K562 (cell line): ENCODE measurements around the gene BMP8B.

Source experiments
- ASH1L ChIP-seq: fragments of 450-650 bp; IDR thresholded peaks from 2 replicates; pipeline ENCODE4 v1.6.1; 2018; ENCODE audit warnings: borderline replicate concordance, mild to moderate bottlenecking, low read depth; ENCODE audit not compliant: partially characterized antibody
- CCNT2 ChIP-seq: IDR thresholded peaks from 2 replicates; pipeline ENCODE4 v1.6.1; 2011; ENCODE audit warnings: borderline replicate concordance, low read depth, mild to moderate bottlenecking, moderate library complexity, mixed read lengths, low read length; ENCODE audit not compliant: insufficient read length; ENCODE audit errors: extremely low read depth
- ELK1 ChIP-seq: sonication (generic); formaldehyde crosslinking; IDR thresholded peaks from 2 replicates; pipeline ENCODE4 v1.8.1; 2022; ENCODE audit warnings: missing genetic modification reagents
- FOXK1 ChIP-seq: sonication (generic); formaldehyde crosslinking; IDR thresholded peaks from 2 replicates; pipeline ENCODE4 v1.8.0; 2022; ENCODE audit warnings: missing genetic modification reagents, mild to moderate bottlenecking, borderline replicate concordance
- L3MBTL2 ChIP-seq: fragments of 450-650 bp; IDR thresholded peaks from 2 replicates; pipeline ENCODE4 v1.6.1; 2016; ENCODE audit warnings: mild to moderate bottlenecking, moderate library complexity
- MAFK ChIP-seq: IDR thresholded peaks from 2 replicates; pipeline ENCODE4 v1.6.1; 2011; ENCODE audit warnings: low read length, improper control_type of control experiment
- NELFE ChIP-seq: IDR thresholded peaks from 2 replicates; pipeline ENCODE4 v1.6.1; 2011; ENCODE audit warnings: mild to moderate bottlenecking; ENCODE audit not compliant: insufficient read depth, insufficient read length
- NFE2 ChIP-seq: IDR thresholded peaks from 2 replicates; pipeline ENCODE4 v1.6.1; 2014; ENCODE audit warnings: antibody characterized with exemption, low read depth
- POLR2A ChIP-seq: fragments of 450-650 bp; conservative IDR thresholded peaks from 2 replicates; pipeline ENCODE4 v1.6.1; 2016
- SMAD3 ChIP-seq: fragments of 450-650 bp; formaldehyde crosslinking; conservative IDR thresholded peaks from 2 replicates; pipeline ENCODE4 v1.4.0; 2020; ENCODE audit warnings: mild to moderate bottlenecking
- SMC3 ChIP-seq: conservative IDR thresholded peaks from 2 replicates; pipeline ENCODE4 v1.6.1; 2011; ENCODE audit warnings: low read depth, low read length, improper control_type of control experiment; ENCODE audit not compliant: insufficient read depth
- TEAD4 ChIP-seq, 2 experiments: sonication (generic) in 1 of 2; formaldehyde crosslinking in 1 of 2; IDR thresholded peaks; 2 replicates each; pipeline versions ENCODE4 v1.6.1 to v1.8.0; 2012 to 2022; ENCODE audit warnings: borderline replicate concordance in 1 of 2, inconsistent platforms in 1 of 2, low read length in 1 of 2, mild to moderate bottlenecking in 1 of 2, missing genetic modification reagents in 1 of 2
- ZBTB12 ChIP-seq: fragments of 250-450 bp; sonication (Bioruptor Pico); IDR thresholded peaks from 2 replicates; pipeline ENCODE4 v1.4.0; 2020
- TF ChIP-seq, protein P1 (sequence below), 3 experiments: IDR thresholded peaks in 2 of 3; conservative IDR thresholded peaks in 1 of 3; 2 replicates each; pipeline ENCODE4 v1.5.1; 2011 to 2012; ENCODE audit warnings: low read length in 3 of 3, mild to moderate bottlenecking in 3 of 3, control low read depth in 2 of 3, improper control_type of control experiment in 1 of 3, inconsistent platforms in 1 of 3, low read depth in 1 of 3, mixed read lengths in 1 of 3, moderate library complexity in 1 of 3; ENCODE audit not compliant: insufficient read depth in 2 of 3

DNA sequence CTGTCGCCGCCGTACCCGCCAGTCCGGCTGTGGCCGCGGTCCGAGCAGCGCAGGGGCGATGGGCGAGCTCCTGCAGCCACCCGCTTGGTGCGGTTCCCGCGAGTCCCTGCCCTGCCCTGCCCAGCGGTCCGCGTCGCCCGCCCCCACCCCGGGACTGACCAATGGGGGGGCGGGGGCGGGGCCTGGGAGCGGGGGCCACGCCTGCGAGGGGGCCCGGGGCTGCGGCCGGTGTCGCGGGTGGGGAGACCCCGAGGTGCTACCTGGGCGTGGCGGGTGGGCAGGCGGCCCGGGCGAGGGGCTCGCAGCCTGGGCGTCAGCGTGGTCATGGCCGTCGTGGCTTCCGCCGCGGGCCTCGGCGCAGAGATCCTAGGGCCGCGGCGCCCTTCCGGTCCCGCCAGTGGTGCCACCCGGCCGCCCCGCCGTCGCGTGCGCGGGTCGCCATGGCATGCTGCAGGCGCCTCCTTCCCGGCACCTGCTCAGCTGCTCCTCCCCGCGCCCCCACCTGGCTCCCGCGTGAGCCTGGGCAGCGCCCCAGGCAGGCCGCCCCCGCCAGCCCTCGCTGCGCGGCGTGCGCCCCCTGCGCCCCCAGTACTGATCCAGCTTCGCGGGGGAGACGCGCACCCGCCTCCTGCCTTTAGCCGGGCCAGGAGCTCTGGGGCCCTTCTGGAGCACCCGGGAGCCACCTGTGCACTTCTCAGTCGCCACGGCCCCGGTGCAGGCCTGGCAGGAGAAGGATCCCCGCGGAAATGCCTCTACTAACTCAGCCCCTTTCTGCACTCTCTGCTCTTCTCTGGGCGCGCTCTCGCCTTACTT lies at the start of gene BMP8B:
- TF ChIP-seq SMC3 (no peak), ASH1L (no peak), TEAD4 (IDR thresholded peaks at IDR 0.05; ENCODE audit: low read length) (no peak), TEAD4 (CRISPR knock-in tag; IDR thresholded peaks at IDR 0.05; ENCODE audit: borderline replicate concordance) (peak; percentile 65; the same call in 1 of the 2 replicates), NELFE (no peak), FOXK1 (CRISPR knock-in tag) (no peak; the same call in 1 of the 2 replicates), L3MBTL2 (peak; percentile 94), POLR2A (no peak), CCNT2 (peak; percentile 32), ZBTB12 (CRISPR knock-in tag) (no peak), NFE2 (no peak), ELK1 (CRISPR knock-in tag) (no peak), SMAD3 (CRISPR knock-in tag) (no peak), MAFK (no peak)
- TF ChIP-seq, protein P1, sequence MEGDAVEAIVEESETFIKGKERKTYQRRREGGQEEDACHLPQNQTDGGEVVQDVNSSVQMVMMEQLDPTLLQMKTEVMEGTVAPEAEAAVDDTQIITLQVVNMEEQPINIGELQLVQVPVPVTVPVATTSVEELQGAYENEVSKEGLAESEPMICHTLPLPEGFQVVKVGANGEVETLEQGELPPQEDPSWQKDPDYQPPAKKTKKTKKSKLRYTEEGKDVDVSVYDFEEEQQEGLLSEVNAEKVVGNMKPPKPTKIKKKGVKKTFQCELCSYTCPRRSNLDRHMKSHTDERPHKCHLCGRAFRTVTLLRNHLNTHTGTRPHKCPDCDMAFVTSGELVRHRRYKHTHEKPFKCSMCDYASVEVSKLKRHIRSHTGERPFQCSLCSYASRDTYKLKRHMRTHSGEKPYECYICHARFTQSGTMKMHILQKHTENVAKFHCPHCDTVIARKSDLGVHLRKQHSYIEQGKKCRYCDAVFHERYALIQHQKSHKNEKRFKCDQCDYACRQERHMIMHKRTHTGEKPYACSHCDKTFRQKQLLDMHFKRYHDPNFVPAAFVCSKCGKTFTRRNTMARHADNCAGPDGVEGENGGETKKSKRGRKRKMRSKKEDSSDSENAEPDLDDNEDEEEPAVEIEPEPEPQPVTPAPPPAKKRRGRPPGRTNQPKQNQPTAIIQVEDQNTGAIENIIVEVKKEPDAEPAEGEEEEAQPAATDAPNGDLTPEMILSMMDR (IDR thresholded peaks at IDR 0.05 in 2 of 3, conservative IDR thresholded peaks at IDR 0.05 in 1 of 3; ENCODE audit: insufficient read depth in 2 of 3, low read depth in 1 of 3, low read length in 3 of 3), result 0 out of 6 replicates have a peak, but pooled peaks of 1 of the 3 experiments have one; percentile 15
